Smooth muscle cell (in vitro differentiated cells): ENCODE results near the gene TAMALIN. TPM values are rescaled to one million over a fixed set of nuclear protein-coding genes. Genes with fewer than 3 reads are reported as not detected.

Experiments used
- DNase-seq: peaks from one replicate; lab custom pipeline; 2025; ENCODE audit not compliant: unreplicated experiment; lab: John Stamatoyannopoulos, UW
- H2AFZ ChIP-seq: fragments of 200-600 bp; sonication (generic); 2 replicates; pipeline ENCODE4 v1.6.0; 2016; ENCODE audit warnings: antibody characterized with exemption, low read depth, mild to moderate bottlenecking
- H3F3A ChIP-seq: fragments of 200-600 bp; sonication (generic); 2 replicates; pipeline ENCODE4 v1.6.0; 2017; ENCODE audit warnings: antibody characterized with exemption, low read depth
- H3K27ac ChIP-seq: fragments of 200-600 bp; sonication (generic); 2 replicates; pipeline ENCODE4 v1.5.1; 2016; ENCODE audit warnings: low read depth, mild to moderate bottlenecking
- H3K27me3 ChIP-seq: fragments of 200-600 bp; sonication (generic); 2 replicates; pipeline ENCODE4 v1.6.1; 2016; ENCODE audit warnings: low read depth, mild to moderate bottlenecking
- H3K36me3 ChIP-seq: fragments of 200-600 bp; sonication (generic); 2 replicates; pipeline ENCODE4 v1.5.1; 2016; ENCODE audit warnings: low read depth
- H3K4me1 ChIP-seq: fragments of 200-600 bp; sonication (generic); 2 replicates; pipeline ENCODE4 v1.5.1; 2016; ENCODE audit warnings: low read depth
- H3K4me2 ChIP-seq: fragments of 200-600 bp; sonication (generic); 2 replicates; pipeline ENCODE4 v1.6.0; 2016; ENCODE audit warnings: mild to moderate bottlenecking
- H3K4me3 ChIP-seq: fragments of 200-600 bp; sonication (generic); 2 replicates; pipeline ENCODE4 v1.5.1; 2016; ENCODE audit warnings: mild to moderate bottlenecking
- H3K79me2 ChIP-seq: fragments of 200-600 bp; sonication (generic); 2 replicates; pipeline ENCODE4 v1.6.0; 2016; ENCODE audit warnings: low read depth, mild to moderate bottlenecking
- H3K9ac ChIP-seq: fragments of 200-600 bp; sonication (generic); 2 replicates; pipeline ENCODE4 v1.6.0; 2016; ENCODE audit warnings: low read depth
- H3K9me3 ChIP-seq: fragments of 200-600 bp; sonication (generic); replicated peaks from 2 replicates; pipeline ENCODE4 v1.5.1; 2016; ENCODE audit warnings: low read depth
- H4K20me1 ChIP-seq: fragments of 200-600 bp; sonication (generic); 2 replicates; pipeline ENCODE4 v1.6.0; 2016; ENCODE audit warnings: low read depth
- whole genome bisulfite sequencing: methylation state at CpG from one replicate; pipeline ENCODE4 v1.1.7; 2016; ENCODE audit warnings: low lambda C conversion rate; 5-methylcytosine and 5-hydroxymethylcytosine counted together
- polyA plus RNA-seq: library from polyadenylated mRNA; unstranded; fragments of >200 nt; fragmentation: Nextera tagmentation; extraction: Ambion mirVana; gene quantifications from 2 replicates; pipeline ENCODE4 v1.2.1, GENCODE V29; 2016
- total RNA-seq: library from RNA; depleted of rRNA; stranded (reverse); fragments of >200 nt; gene quantifications from 2 replicates; pipeline ENCODE4 v1.2.3, GENCODE V29; 2014
- TF ChIP-seq, protein P1 (sequence below): fragments of 200-600 bp; sonication (generic); IDR thresholded peaks from 2 replicates; pipeline ENCODE4 v1.5.1; 2017; ENCODE audit warnings: borderline replicate concordance, mild to moderate bottlenecking, antibody characterized with exemption; ENCODE audit not compliant: insufficient read depth, poor library complexity, severe bottlenecking

Gene TAMALIN
- total and polyA plus RNA-seq, 2 experiments from 2014 or later, result 4.1 to 32.4 TPM

DNA sequence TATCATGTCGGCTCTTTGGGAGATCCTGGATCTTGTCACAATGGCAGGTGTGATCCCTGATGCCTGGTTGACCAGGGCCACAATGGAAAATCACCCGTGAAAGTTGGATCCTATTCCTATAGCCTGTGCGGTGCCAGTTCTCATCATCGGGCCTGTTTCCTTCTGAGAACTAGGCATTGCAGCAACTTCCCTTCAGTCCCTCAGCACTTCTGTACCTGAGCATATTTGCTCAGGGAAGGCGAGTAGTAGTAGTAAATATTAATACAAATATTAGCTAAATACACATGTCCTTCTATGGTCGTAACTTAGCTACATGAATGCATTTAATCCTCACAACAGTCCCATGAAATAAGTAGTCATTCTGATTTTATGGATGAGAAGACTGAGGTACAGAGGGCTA lies 22.1 kb upstream of the TAMALIN start:
- no peaks in the 10 kb centered on the region for H3K27me3 ChIP-seq
- peaks cover 9% of the 10 kb centered on the region for H4K20me1 ChIP-seq
- H3K79me2 ChIP-seq, result no peaks in the 10 kb centered on the region
- peaks cover 4% of the 10 kb centered on the region for H3K36me3 ChIP-seq
- TF ChIP-seq, protein P1, sequence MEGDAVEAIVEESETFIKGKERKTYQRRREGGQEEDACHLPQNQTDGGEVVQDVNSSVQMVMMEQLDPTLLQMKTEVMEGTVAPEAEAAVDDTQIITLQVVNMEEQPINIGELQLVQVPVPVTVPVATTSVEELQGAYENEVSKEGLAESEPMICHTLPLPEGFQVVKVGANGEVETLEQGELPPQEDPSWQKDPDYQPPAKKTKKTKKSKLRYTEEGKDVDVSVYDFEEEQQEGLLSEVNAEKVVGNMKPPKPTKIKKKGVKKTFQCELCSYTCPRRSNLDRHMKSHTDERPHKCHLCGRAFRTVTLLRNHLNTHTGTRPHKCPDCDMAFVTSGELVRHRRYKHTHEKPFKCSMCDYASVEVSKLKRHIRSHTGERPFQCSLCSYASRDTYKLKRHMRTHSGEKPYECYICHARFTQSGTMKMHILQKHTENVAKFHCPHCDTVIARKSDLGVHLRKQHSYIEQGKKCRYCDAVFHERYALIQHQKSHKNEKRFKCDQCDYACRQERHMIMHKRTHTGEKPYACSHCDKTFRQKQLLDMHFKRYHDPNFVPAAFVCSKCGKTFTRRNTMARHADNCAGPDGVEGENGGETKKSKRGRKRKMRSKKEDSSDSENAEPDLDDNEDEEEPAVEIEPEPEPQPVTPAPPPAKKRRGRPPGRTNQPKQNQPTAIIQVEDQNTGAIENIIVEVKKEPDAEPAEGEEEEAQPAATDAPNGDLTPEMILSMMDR, result no peak
- H2AFZ ChIP-seq, result no peak overlapping the region
- no peaks in the 10 kb centered on the region for H3K9me3 ChIP-seq
- no peaks in the 10 kb centered on the region for H3K4me1 ChIP-seq
- no peak overlapping the region for H3K4me2 ChIP-seq
- no peak for DNase-seq
- no peak overlapping the region for H3K27ac ChIP-seq
- H3F3A ChIP-seq, result no peaks in the 10 kb centered on the region
- WGBS, result 94% methylated on average over 6 of the region's 6 CpGs
- no peak overlapping the region for H3K9ac ChIP-seq
- no peak overlapping the region for H3K4me3 ChIP-seq

DNA sequence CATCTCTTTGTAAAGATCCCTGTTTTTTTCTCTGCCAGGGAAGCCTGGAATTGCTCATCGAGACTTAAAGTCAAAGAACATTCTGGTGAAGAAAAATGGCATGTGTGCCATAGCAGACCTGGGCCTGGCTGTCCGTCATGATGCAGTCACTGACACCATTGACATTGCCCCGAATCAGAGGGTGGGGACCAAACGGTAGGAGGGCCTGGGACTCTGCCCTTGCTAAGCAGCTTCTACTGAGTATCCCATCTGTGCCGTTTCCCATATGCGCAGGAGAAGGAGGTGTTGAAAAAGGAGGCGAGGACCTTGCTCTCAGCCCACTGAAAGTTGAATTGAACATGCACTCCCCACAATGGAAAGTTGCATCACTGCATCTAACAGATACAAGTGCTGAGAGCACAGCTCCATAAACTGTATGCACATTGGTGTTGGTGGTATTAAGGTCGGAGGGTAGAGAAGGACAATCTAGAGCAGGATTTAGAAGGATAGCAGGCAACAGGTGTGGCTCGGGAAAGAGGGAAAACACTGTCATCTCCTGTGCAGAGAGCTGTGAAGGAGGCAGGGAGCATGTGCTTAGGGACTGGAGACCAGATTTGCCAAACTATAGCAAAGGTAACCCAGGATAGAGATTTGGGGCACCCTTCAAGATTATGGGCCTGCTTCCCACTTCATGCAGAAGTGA lies 21.5 kb upstream of the TAMALIN start:
- Histone ChIP-seq H3K36me3 (peaks cover 4% of the 10 kb centered on the region), H3K9me3 (no peaks in the 10 kb centered on the region), H3K27ac (no peak overlapping the region), H3K27me3 (no peaks in the 10 kb centered on the region), H2AFZ (no peak overlapping the region), H3K4me2 (no peak overlapping the region), H3K4me3 (no peak overlapping the region), H3K79me2 (no peaks in the 10 kb centered on the region), H3K4me1 (no peaks in the 10 kb centered on the region), H3K9ac (no peak overlapping the region), H3F3A (no peaks in the 10 kb centered on the region), H4K20me1 (peaks cover 5% of the 10 kb centered on the region)
- WGBS, result 94% methylated on average over 9 of the region's 9 CpGs
- no peak for DNase-seq
- TF ChIP-seq, protein P1, result no peak

DNA sequence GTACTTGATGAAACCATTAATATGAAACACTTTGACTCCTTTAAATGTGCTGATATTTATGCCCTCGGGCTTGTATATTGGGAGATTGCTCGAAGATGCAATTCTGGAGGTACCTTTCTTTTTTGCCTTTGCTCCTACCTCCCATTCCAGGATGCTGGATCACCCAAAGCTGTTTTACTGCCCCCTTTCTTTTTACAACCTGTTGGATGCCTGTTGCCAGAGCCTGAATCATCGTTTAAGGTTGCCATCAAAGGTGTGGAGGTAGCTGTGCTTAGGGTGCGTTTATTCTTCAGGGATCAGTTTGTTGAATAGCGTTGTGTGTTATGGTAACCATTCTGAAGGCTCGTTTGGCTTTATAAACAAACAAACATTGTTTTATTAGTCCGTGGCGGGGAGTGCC lies 19.9 kb upstream of the TAMALIN start:
- TF ChIP-seq, protein P1, result no peak
- no peak overlapping the region for H3K9ac ChIP-seq
- H3K27ac ChIP-seq, result no peak overlapping the region
- H3K79me2 ChIP-seq, result no peaks in the 10 kb centered on the region
- no peaks in the 10 kb centered on the region for H3K9me3 ChIP-seq
- no peak overlapping the region for H2AFZ ChIP-seq
- no peak for DNase-seq
- WGBS, result 89% methylated on average over 8 of the region's 8 CpGs
- H3K27me3 ChIP-seq, result no peaks in the 10 kb centered on the region
- H3K4me1 ChIP-seq, result no peaks in the 10 kb centered on the region
- H3F3A ChIP-seq, result peaks cover 3% of the 10 kb centered on the region
- no peaks in the 10 kb centered on the region for H4K20me1 ChIP-seq
- H3K4me2 ChIP-seq, result no peak overlapping the region
- H3K4me3 ChIP-seq, result no peak overlapping the region
- H3K36me3 ChIP-seq, result peaks cover 4% of the 10 kb centered on the region

DNA sequence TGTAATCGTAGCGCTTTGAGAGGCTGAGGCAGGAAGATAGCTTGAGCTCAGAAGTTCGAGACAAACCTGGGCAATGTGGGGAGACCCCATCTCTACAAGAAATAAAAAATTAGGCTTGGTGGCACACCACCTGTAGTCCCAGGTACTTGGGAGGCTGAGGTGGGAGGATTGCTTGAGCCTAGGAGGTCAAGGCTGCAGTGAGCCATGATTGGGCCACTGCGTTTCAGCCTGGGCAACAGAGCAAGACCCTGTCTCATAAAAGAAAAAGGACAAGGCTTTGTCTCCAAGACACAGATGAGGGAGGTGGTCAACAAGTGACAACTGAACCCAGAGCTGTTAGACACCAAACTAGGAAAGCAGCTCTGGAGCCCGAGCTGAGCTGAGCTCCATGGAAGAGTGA lies 14.5 kb upstream of the TAMALIN start:
- Histone ChIP-seq H3K4me1 (no peaks in the 10 kb centered on the region), H3K36me3 (no peaks in the 10 kb centered on the region), H3F3A (peaks cover 3% of the 10 kb centered on the region), H3K4me3 (no peak overlapping the region), H3K79me2 (no peaks in the 10 kb centered on the region), H3K9ac (no peak overlapping the region), H3K9me3 (no peaks in the 10 kb centered on the region), H2AFZ (no peak overlapping the region), H3K4me2 (no peak overlapping the region), H4K20me1 (peaks cover 3% of the 10 kb centered on the region), H3K27me3 (no peaks in the 10 kb centered on the region), H3K27ac (no peak overlapping the region)
- WGBS, result 97% methylated on average over 5 of the region's 5 CpGs
- TF ChIP-seq, protein P1, result no peak
- DNase-seq, result no peak
